Calu3 (cell line): ENCODE results near the gene VWA8. TPM values are rescaled to one million over a fixed set of nuclear protein-coding genes. Genes with fewer than 3 reads are reported as not detected.

Source experiments
- BruUV-seq: library from RNA; stranded (reverse); fragments of 400-500 nt; replicated peaks from 2 replicates; lab custom pipeline; 2021; lab: Mats Ljungman, UMichigan
- CTCF ChIA-PET: fragments of 300-600 bp; sonication (Branson Sonifier 250); formaldehyde crosslinking; loops from one replicate; lab custom pipeline; 2022; ENCODE audit warnings: antibody characterized with exemption; lab: Charles Lee
- DNase-seq: peaks from one replicate; pipeline ENCODE4 v3.0.0; 2022
- H3K27ac Mint-ChIP-seq: one replicate; pipeline ENCODE4 v1.8.0; 2022; ENCODE audit warnings: mixed read lengths; ENCODE audit not compliant: unreplicated experiment
- H3K27me3 Mint-ChIP-seq: one replicate; pipeline ENCODE4 v1.8.0; 2022; ENCODE audit warnings: mixed read lengths; ENCODE audit not compliant: unreplicated experiment
- H3K36me3 Mint-ChIP-seq: one replicate; pipeline ENCODE4 v1.8.0; 2022; ENCODE audit warnings: mild to moderate bottlenecking, moderate library complexity, mixed read lengths; ENCODE audit not compliant: insufficient read depth, unreplicated experiment
- H3K4me1 Mint-ChIP-seq: one replicate; pipeline ENCODE4 v1.8.0; 2022; ENCODE audit warnings: mild to moderate bottlenecking, low read depth, mixed read lengths; ENCODE audit not compliant: unreplicated experiment
- H3K4me3 Mint-ChIP-seq: one replicate; pipeline ENCODE4 v1.8.0; 2022; ENCODE audit warnings: mild to moderate bottlenecking, low read depth, moderate library complexity, mixed read lengths; ENCODE audit not compliant: unreplicated experiment
- H3K9me3 Mint-ChIP-seq: one replicate; pipeline ENCODE4 v1.8.0; 2022; ENCODE audit warnings: low read depth, mixed read lengths; ENCODE audit not compliant: unreplicated experiment
- CTCF ChIP-seq: fragments of 200-600 bp; IDR thresholded peaks from one replicate; pipeline ENCODE4 v1.8.0; 2022; ENCODE audit warnings: antibody characterized with exemption; ENCODE audit not compliant: unreplicated experiment
- intact Hi-C: fragments of 100-400 bp; cut with micrococcal nuclease; formaldehyde crosslinking; loops from one replicate; pipeline ENCODE4 v1.10.0; 2022; ENCODE audit not compliant: unreplicated experiment
- total RNA-seq: library from RNA; stranded (reverse); gene quantifications from 2 replicates; pipeline ENCODE4 v1.2.3, GENCODE V29; 2022

Gene VWA8
- total RNA-seq, 1 experiment from 2014 or later = 15.2 TPM

GRCh38 chr13:41981951-41982715, 21.2 kb upstream of the VWA8 start:
- CTCF ChIA-PET = no interaction called here
- H3K27me3 Mint-ChIP-seq = no peaks in the 10 kb centered on the region
- no peak for DNase-seq
- TF ChIP-seq CTCF = no peak
- H3K27ac Mint-ChIP-seq = no peak overlapping the region
- no peak overlapping the region for H3K4me3 Mint-ChIP-seq
- BruUV-seq = no TSS peak
- intact Hi-C loops = no loop called here
- no peaks in the 10 kb centered on the region for H3K9me3 Mint-ChIP-seq
- no peaks in the 10 kb centered on the region for H3K36me3 Mint-ChIP-seq
- no peaks in the 10 kb centered on the region for H3K4me1 Mint-ChIP-seq

GRCh38 chr13:41978007-41978406, 17.1 kb upstream of the VWA8 start:
- BruUV-seq = no TSS peak
- CTCF ChIA-PET = no interaction called here
- no peak for TF ChIP-seq CTCF

GRCh38 chr13:41976476-41976875, 15.6 kb upstream of the VWA8 start:
- no peaks in the 10 kb centered on the region for H3K4me1 Mint-ChIP-seq
- no peaks in the 10 kb centered on the region for H3K9me3 Mint-ChIP-seq
- no peak overlapping the region for H3K4me3 Mint-ChIP-seq
- no peaks in the 10 kb centered on the region for H3K36me3 Mint-ChIP-seq
- BruUV-seq = no TSS peak
- H3K27me3 Mint-ChIP-seq = no peaks in the 10 kb centered on the region
- no peak for DNase-seq
- CTCF ChIA-PET = no interaction called here
- no peak overlapping the region for H3K27ac Mint-ChIP-seq
- intact Hi-C loops = no loop called here
- TF ChIP-seq CTCF = no peak

More at GRCh38 chr13:41978007-41978406, 17.1 kb upstream of the VWA8 start:
- no peak overlapping the region for H3K4me3 Mint-ChIP-seq
- no peaks in the 10 kb centered on the region for H3K27me3 Mint-ChIP-seq
- no peak overlapping the region for H3K27ac Mint-ChIP-seq
- DNase-seq = no peak
- H3K36me3 Mint-ChIP-seq = no peaks in the 10 kb centered on the region
- intact Hi-C loops = no loop called here
- H3K9me3 Mint-ChIP-seq = no peaks in the 10 kb centered on the region
- no peaks in the 10 kb centered on the region for H3K4me1 Mint-ChIP-seq

- no peak for TF ChIP-seq CTCF
- H3K36me3 Mint-ChIP-seq = no peaks in the 10 kb centered on the region
- BruUV-seq = no TSS peak
- H3K27me3 Mint-ChIP-seq = no peaks in the 10 kb centered on the region
- intact Hi-C loops = no loop called here
- no peaks in the 10 kb centered on the region for H3K9me3 Mint-ChIP-seq
- H3K27ac Mint-ChIP-seq = no peak overlapping the region
- H3K4me3 Mint-ChIP-seq = no peak overlapping the region
- no peaks in the 10 kb centered on the region for H3K4me1 Mint-ChIP-seq
- no peak for DNase-seq
- CTCF ChIA-PET = no interaction called here
Measured at GRCh38 chr13:41974262-41974900, 13.5 kb upstream of the VWA8 start.
